A673 (cell line): ENCODE results near the gene ZFYVE28.

Experiments used
- CTCF ChIP-seq: fragments of 300-800, 200-600 bp; sonication (generic); conservative IDR thresholded peaks from 2 replicates; pipeline ENCODE4 v1.5.1; 2017; ENCODE audit warnings: low read depth, mild to moderate bottlenecking, antibody characterized with exemption, low read length, moderate library complexity, mixed read lengths
- EZH2 ChIP-seq: fragments of 200-600 bp; sonication (generic); IDR thresholded peaks from 2 replicates; pipeline ENCODE4 v1.6.1; 2017; ENCODE audit warnings: borderline replicate concordance, low read depth, mild to moderate bottlenecking, mixed read lengths, antibody characterized with exemption, low read length; ENCODE audit not compliant: poor library complexity, severe bottlenecking

DNA sequence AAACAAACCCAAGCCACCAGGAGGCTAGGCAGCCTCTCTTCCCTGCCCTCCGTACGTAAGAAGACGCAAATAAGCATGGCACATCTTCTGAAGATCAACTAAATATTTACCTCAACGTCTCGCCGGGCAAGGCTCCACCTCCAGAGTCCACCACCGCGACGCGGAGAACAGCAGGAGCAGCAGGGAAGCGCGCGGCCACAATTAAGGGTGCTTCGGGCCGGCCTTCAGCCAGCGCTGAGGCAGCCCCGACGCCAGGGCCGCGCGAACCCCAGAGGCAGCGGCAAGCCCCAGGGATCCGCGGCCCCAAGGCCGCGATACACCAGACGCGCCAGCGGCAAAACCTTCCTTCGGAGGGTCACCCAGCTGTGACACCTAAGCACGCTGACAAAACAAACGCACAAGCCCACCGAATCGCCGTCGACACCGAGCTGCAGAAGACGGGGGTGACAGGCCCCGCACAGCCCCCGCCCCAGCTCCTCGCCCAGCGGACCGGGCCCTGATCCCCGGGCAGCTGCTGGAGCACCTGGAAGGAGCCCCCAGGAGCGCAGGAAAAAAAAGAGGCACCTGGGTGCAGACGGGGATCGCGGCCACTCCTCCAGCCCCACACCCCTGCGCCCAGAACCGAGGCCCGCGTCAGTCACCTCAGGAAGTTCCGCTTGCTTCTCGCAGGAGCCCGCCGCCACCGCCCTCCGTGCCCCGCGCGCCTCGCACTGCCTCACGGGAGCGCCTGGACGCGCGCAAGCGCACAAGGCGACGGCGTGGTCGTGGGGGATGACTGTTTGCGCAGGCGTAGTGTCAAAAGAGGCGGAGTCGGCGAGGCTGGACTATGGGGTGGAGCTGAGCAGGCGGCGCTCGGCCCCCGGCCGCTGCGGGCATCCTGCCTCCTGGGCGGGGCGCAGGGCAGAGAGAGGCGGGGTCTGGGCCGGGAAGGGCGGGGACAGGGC lies 176.8 kb downstream of the ZFYVE28 start, which contains the start of the genes HAUS3 and POLN:
- no peak for TF ChIP-seq CTCF
- TF ChIP-seq EZH2, result no peak
